ENCODE measurements around the gene ATXN7L3B. TPM values are rescaled to one million over a fixed set of nuclear protein-coding genes. Genes with fewer than 3 reads are reported as not detected.

Gene ATXN7L3B
- total RNA-seq, 1 experiment from 2014 or later: 18.0 TPM

DNA sequence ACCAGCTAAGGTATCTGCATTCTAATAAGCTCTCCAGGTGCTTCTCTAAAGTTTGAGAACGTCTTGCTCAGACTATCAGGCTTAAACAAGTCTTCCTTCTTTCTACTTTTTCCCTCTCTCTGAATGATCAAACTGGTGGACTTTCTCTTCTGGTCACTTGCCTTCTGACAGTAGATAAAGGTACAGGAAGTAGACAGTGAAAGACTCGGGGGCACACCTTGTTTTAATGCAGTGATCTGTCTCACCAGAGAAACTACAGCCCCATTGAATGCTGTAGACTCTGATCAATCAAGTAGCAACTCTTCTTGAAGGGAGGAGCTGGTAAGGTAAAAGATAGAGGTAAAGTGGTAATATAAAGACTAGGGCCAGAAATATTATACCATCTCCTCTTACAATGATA is 48.1 kb upstream of the ATXN7L3B start:
- no peak for DNase-seq (ENCODE audit: low read depth, low spot score)
- in situ Hi-C loops (cut with HindIII; ENCODE audit: low pct_unique_long_range_greater_than_20kb, low sequenced_read_pairs): no loop called here
- no TSS peak for BruUV-seq (replicated peaks)
- Histone ChIP-seq H3K27ac (ENCODE audit: low read length) (no peak overlapping the region), H3K36me3 (ENCODE audit: control insufficient read depth, insufficient read depth, low read length) (no peaks in the 10 kb centered on the region), H3K4me3 (ENCODE audit: low read depth in 2 of 2, low read length in 2 of 2) (no peak overlapping the region), H3K27me3 (ENCODE audit: control insufficient read depth, insufficient read depth, low read length) (no peaks in the 10 kb centered on the region), H3K9me3 (ENCODE audit: control insufficient read depth, insufficient read depth, low read depth, low read length) (no peaks in the 10 kb centered on the region), H3K4me1 (ENCODE audit: control insufficient read depth, insufficient read depth, low read length) (no peaks in the 10 kb centered on the region)
- intact Hi-C loops (cut with micrococcal nuclease; ENCODE audit: unreplicated experiment): no loop called here
- ATAC-seq: no peak
- TF ChIP-seq, protein P1, sequence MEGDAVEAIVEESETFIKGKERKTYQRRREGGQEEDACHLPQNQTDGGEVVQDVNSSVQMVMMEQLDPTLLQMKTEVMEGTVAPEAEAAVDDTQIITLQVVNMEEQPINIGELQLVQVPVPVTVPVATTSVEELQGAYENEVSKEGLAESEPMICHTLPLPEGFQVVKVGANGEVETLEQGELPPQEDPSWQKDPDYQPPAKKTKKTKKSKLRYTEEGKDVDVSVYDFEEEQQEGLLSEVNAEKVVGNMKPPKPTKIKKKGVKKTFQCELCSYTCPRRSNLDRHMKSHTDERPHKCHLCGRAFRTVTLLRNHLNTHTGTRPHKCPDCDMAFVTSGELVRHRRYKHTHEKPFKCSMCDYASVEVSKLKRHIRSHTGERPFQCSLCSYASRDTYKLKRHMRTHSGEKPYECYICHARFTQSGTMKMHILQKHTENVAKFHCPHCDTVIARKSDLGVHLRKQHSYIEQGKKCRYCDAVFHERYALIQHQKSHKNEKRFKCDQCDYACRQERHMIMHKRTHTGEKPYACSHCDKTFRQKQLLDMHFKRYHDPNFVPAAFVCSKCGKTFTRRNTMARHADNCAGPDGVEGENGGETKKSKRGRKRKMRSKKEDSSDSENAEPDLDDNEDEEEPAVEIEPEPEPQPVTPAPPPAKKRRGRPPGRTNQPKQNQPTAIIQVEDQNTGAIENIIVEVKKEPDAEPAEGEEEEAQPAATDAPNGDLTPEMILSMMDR (IDR thresholded peaks at IDR 0.05): no peak
- TF ChIP-seq TCF7L2 (IDR thresholded peaks at IDR 0.05; ENCODE audit: low read depth, low read length): no peak
- no peak for TF ChIP-seq SIN3A (IDR thresholded peaks at IDR 0.05; ENCODE audit: borderline replicate concordance, insufficient read depth, low read depth, low read length)
- TF ChIP-seq POLR2AphosphoS5 (IDR thresholded peaks at IDR 0.05; ENCODE audit: low read depth, low read length): no peak
- TF ChIP-seq, protein P2, sequence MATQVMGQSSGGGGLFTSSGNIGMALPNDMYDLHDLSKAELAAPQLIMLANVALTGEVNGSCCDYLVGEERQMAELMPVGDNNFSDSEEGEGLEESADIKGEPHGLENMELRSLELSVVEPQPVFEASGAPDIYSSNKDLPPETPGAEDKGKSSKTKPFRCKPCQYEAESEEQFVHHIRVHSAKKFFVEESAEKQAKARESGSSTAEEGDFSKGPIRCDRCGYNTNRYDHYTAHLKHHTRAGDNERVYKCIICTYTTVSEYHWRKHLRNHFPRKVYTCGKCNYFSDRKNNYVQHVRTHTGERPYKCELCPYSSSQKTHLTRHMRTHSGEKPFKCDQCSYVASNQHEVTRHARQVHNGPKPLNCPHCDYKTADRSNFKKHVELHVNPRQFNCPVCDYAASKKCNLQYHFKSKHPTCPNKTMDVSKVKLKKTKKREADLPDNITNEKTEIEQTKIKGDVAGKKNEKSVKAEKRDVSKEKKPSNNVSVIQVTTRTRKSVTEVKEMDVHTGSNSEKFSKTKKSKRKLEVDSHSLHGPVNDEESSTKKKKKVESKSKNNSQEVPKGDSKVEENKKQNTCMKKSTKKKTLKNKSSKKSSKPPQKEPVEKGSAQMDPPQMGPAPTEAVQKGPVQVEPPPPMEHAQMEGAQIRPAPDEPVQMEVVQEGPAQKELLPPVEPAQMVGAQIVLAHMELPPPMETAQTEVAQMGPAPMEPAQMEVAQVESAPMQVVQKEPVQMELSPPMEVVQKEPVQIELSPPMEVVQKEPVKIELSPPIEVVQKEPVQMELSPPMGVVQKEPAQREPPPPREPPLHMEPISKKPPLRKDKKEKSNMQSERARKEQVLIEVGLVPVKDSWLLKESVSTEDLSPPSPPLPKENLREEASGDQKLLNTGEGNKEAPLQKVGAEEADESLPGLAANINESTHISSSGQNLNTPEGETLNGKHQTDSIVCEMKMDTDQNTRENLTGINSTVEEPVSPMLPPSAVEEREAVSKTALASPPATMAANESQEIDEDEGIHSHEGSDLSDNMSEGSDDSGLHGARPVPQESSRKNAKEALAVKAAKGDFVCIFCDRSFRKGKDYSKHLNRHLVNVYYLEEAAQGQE (IDR thresholded peaks at IDR 0.05; ENCODE audit: insufficient read depth in 1 of 2, low read depth in 2 of 2, low read length in 1 of 2): no peak
- POLR2A ChIA-PET: no interaction called here
- CTCF ChIA-PET: no interaction called here

DNA sequence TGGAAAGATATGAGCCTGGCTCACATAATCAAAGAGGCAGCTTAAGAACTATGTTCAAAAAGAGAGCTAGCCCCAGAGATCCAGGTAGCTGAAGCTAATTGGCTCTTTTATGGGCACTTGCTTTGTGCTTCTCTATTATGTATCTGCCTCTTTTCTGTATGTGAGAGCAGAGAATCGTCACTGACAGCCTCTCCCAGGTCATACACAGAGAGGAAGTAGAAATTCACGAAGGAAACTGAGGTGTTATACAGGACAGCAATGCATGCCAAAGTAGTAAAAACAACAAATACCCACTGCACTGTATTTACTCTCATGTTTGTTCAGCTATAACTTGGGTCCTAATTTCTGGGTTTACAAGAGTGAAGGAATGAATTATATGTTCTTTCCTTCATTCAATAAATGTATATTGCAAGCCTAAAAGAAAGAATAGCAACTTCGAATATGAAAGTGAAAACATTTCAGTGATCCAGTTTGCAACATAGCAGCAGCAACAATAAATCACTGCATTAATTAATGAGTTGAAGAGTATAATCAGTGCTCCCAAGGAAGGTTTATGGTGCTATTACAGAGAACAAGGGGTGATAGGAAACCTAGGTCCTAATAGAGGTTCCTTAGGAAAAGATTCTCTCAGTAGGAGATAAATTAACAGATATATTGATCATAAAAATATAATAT is 47.1 kb upstream of the ATXN7L3B start:
- CTCF ChIA-PET: no interaction called here
- no peak for DNase-seq (ENCODE audit: low read depth, low spot score)
- no peak for ATAC-seq

More for the DNA sequence above, 47.1 kb upstream of the ATXN7L3B start:
- TF ChIP-seq, protein P1 (IDR thresholded peaks at IDR 0.05): no peak
- TF ChIP-seq, protein P2 (IDR thresholded peaks at IDR 0.05; ENCODE audit: insufficient read depth in 1 of 2, low read depth in 2 of 2, low read length in 1 of 2): no peak
- TF ChIP-seq TCF7L2 (IDR thresholded peaks at IDR 0.05; ENCODE audit: low read depth, low read length): no peak
- no peak for TF ChIP-seq POLR2AphosphoS5 (IDR thresholded peaks at IDR 0.05; ENCODE audit: low read depth, low read length)
- no peak for TF ChIP-seq SIN3A (IDR thresholded peaks at IDR 0.05; ENCODE audit: borderline replicate concordance, insufficient read depth, low read depth, low read length)
- no peaks in the 10 kb centered on the region for H3K27me3 ChIP-seq (ENCODE audit: control insufficient read depth, insufficient read depth, low read length)
- H3K9me3 ChIP-seq (ENCODE audit: control insufficient read depth, insufficient read depth, low read depth, low read length): no peaks in the 10 kb centered on the region
- H3K4me3 ChIP-seq (ENCODE audit: low read depth in 2 of 2, low read length in 2 of 2): no peak overlapping the region
- in situ Hi-C loops (cut with HindIII; ENCODE audit: low pct_unique_long_range_greater_than_20kb, low sequenced_read_pairs): no loop called here
- POLR2A ChIA-PET: no interaction called here
- no peak overlapping the region for H3K27ac ChIP-seq (ENCODE audit: low read length)
- intact Hi-C loops (cut with micrococcal nuclease; ENCODE audit: unreplicated experiment): no loop called here
- H3K36me3 ChIP-seq (ENCODE audit: control insufficient read depth, insufficient read depth, low read length): no peaks in the 10 kb centered on the region
- BruUV-seq (replicated peaks): no TSS peak
- H3K4me1 ChIP-seq (ENCODE audit: control insufficient read depth, insufficient read depth, low read length): no peaks in the 10 kb centered on the region
